Activated gamma-delta T cell treated with anti-CD3 and anti-CD28 coated beads, Interleukin-2, amount 50 U/mL, for 16 hours (primary cell): ENCODE measurements around the gene SLAMF7.
"Not testable (repeated sequence)": the region's sequence is repeated elsewhere in the genome, so short reads cannot be mapped to it uniquely, and the experiment has no call there.

Source experiments
- DNase-seq: peaks from one replicate; pipeline ENCODE4 v3.0.0-alpha.2; 2020; ENCODE audit warnings: low read depth

Gene SLAMF7

GRCh38 chr1:160720356-160721085 is 18.5 kb upstream of the SLAMF7 start:
- no peak for DNase-seq

- no peak for DNase-seq
These were observed 17.6 kb upstream of the SLAMF7 start for GRCh38 chr1:160721473-160721872.

DNA sequence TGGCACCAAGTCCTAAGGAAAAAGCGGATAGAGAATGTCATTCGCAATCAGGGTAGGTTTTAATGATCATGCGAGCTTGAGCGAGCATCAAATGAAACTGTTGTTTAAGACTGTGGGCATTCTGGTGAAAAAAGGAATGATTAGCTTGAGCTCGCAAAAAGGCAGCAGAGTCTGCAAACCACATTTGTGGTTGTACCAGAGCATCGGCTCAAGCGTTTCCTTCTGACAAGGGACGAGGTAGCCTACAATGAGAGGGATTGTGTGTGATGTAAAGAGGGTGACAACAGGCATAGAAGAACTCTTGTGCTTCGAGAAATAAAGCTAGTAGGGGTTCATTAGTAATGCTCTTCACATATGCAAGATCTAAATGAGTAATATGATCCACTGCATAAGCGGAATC is 16.3 kb upstream of the SLAMF7 start:
- no peak for DNase-seq

- no peak for DNase-seq
These were observed 15.7 kb upstream of the SLAMF7 start for GRCh38 chr1:160723332-160723731.

GRCh38 chr1:160724465-160725242 is 14.4 kb upstream of the SLAMF7 start:
- DNase-seq, result no peak

DNA sequence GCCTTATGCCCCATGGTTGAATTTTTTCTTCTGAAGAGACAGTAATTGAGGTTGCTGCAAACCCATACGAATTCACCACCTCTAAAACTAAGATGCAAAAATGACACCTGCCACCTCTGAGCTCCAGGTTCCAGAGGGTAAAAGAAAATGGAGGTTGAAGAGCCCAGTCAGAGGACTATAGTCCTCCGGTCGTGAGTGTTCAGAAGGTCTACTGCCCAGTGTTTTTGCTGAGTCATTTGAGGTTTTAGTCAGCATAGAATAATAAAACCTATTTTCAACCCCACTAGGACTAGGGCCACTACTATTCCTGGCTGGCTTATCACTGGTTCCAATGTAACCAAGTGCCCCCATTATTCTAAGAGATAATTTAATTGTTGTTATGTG is 12.9 kb upstream of the SLAMF7 start:
- no peak for DNase-seq

GRCh38 chr1:160726498-160727315 is 12.3 kb upstream of the SLAMF7 start:
- peak; percentile 46 for DNase-seq

DNA sequence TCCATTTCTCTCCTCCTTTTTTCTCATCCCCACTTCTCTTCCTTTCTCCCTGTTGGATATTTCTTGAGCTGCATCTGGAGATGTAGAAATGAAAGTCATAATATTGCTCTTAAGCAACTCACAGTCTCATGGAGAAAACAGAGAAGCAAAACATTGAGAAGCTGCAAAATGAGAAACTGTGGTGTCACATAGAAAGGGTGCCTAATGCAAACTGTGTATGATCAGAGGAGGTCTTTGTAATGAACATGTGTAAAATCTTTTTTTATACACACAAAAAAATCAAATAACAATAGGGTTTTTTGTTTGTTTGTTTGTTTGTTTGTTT is 11.8 kb upstream of the SLAMF7 start:
- no peak for DNase-seq

DNA sequence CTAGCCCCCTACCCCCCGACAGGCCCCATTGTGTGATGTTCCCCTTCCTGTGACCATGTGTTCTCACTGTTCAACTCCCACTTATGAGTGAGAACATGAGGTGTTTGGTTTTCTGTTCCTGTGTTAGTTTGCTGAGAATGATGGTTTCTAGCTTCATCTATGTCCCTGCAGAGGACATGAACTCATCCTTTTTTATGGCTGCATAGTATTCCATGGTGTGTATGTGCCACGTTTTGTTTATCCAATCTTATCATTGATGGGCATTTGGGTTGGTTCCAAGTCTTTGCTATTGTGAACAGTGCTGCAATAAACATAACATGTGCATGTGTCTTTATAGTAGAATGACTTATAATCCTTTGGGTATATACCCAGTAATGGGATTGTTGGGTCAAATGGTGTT is 7.5 kb upstream of the SLAMF7 start:
- not testable (repeated sequence) for DNase-seq

- DNase-seq, result no peak
These were observed 7.1 kb upstream of the SLAMF7 start for GRCh38 chr1:160731990-160732389.

GRCh38 chr1:160733898-160734297 is 5.1 kb upstream of the SLAMF7 start:
- DNase-seq, result no peak

GRCh38 chr1:160734301-160734700 is 4.7 kb upstream of the SLAMF7 start:
- DNase-seq, result no peak

DNA sequence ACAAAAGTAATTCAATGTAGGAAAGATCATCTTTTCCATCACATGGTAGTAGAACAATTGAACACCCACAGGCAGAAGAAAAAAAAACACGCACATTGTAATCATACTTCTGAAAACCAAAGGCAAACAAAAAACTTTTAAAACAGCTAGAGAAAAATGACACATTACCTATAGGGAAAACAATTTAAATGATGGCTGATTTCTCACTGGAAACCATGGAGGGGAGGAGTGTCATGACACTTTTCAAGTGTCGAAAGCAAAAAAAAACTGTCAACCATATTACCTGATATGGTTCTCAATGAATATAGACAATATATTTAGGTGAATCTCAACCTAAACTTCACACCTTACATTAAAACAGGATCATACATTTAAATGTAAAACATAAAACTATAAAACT is 776 bp upstream of the SLAMF7 start:
- no peak for DNase-seq

DNA sequence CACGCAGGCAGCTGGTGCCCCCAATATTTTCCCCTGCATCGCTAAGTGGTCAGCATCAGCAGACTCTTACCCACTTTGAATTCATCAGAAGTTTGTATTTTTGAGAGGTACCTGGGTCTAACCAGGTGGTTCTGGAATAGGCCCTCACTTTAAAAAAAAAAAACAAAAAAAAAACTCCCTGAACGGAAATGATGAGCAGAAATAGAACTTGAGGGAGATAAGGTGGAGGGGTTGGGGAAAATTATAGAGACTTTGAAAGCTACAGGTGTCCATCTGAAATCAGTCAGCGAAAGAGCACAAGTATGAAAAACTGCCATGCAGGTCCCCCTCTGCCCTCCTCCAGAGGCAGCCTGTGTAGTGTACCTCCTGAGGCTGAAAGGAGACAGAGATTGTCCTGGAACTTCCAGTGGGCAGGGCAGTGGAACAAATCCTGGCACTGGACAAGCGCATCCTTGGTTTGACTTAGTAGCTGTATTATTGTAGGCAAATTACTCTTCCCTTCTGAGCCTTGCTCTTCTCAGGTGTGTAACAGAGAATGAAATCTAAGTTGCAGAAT is 1.2 kb downstream of the SLAMF7 start:
- DNase-seq, result no peak

DNA sequence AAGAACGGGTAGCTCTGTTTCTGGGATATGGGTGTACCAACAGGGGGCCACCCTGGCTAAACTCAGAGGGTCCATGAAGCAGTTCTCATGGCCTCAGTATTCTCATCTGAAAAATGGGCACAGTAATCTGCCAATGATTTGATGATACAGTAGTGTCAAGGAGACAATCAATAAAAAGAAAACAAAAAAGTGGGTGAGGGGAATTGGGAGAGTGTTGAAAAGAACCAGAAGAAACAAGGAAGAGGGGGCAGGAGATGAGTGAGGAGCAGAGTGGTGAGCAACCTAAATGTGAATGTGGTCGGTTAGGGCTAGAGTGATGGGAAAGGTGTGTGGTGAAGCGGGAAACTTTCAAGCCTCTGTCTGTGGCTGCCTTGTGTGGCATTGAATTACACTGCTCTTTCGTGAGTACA is 2.0 kb downstream of the SLAMF7 start:
- no peak for DNase-seq

- no peak for DNase-seq
These were observed 2.7 kb downstream of the SLAMF7 start for GRCh38 chr1:160741612-160742348.

- DNase-seq, result no peak
These were observed 3.5 kb downstream of the SLAMF7 start for GRCh38 chr1:160742428-160743127.

DNA sequence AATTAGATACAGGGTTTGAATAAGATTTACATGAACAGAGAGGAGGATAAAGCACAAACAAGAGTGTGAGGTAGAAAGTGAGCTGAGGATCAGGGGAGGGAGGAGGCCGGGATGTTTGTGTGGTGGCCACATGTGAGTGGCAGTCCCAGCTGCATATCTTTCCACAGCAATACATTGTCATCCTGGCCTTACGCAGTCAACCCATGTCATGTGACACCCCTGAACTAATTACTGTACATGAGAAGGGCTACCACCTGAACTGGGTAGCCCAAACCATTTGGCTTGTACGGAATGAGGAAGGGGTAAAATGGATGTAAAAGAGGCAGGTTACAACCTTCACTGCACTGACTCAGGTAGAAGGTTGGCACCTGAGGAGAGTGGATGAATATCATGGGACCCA is 4.2 kb downstream of the SLAMF7 start:
- no peak for DNase-seq

GRCh38 chr1:160744199-160744851 is 5.3 kb downstream of the SLAMF7 start:
- no peak for DNase-seq

GRCh38 chr1:160744852-160745520 is 5.9 kb downstream of the SLAMF7 start:
- no peak for DNase-seq
